HG03095 (cell line): ENCODE results near the gene USH1C.

Source experiments
- ATAC-seq: cut with Tn5 transposase; IDR thresholded peaks from one replicate; pipeline ENCODE4 v1.9.1; 2021; ENCODE audit warnings: moderate library complexity; ENCODE audit not compliant: unreplicated experiment

The USH1C gene

DNA sequence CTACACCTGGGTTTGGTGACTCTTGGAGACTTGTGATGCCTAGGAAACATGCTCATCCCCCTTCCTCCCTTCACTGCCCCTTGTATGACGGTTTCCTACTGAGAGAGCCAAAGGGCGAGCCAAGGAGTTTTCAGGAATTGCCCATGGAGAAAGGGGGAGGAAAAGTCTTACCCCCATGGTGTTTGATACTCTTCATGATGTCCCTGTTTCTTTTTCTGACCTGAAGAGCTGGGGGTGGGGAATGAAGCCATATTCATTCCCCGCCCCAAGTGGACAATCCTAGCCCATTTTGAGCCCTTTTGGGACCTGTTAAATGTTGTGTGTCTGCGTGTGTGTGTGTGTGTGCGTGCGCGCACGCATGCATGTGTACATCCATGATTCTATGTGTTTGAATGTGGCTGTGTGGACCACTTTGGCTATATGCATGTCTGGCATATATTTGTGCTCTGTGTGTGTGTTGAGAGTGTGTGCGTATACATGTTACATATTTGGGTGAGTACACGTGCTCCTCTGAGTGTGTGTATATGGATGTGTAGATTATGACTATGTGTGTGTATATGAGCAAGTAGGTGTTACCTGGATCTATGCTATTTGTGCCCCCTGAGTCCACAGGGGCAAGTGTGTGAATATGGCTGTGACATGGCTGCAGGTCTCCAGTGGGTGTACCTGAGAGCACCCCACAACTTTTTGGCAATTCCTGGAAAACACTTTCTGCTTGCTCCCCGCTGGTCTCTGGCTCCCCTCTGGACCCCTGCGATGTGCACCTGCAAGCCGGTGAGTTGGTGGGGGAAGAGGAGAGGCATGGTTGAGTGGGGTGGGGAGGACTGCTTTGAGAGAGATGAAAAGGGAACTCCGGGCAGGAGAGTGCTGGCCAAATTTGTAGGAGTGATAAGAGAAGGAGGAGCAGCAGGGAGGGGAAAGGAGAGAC is 27.5 kb upstream of the USH1C start:
- no peak for ATAC-seq

DNA sequence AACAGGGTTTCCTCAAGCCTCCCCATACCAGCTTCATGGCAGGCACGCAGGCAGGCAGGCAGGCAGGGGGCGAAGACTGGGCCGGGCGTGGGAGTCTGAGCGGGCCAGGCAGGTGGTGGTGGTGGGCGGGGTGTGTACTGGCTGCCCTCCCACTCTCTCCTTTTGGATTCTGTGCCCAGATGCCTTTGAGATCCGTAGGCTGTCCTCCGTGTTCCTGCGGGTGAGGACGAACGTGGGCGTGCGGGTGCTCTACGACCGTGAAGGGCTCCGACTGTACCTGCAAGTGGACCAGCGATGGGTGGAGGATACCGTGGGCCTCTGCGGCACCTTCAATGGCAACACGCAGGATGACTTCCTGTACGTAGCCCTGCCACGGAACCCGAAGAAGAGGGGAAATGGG is 25.8 kb upstream of the USH1C start:
- no peak for ATAC-seq

DNA sequence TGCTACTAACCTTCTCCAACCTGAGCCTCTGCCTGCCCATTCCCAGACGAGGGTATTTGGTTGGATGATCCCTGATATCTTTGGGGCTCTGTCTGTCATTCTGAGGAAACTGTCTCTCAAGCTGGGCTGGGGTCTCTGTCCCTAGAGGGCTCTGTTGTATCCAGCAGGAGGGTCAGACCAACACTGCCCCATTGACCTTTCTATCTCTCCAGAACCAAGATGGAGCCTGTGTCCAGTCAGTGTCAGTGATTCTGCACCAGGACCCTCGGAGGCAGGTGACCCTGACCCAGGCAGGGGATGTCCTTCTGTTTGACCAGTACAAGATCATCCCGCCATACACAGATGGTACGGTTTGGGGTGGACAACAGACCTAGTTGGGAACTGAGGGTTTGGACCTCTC is 24.7 kb upstream of the USH1C start:
- no peak for ATAC-seq

DNA sequence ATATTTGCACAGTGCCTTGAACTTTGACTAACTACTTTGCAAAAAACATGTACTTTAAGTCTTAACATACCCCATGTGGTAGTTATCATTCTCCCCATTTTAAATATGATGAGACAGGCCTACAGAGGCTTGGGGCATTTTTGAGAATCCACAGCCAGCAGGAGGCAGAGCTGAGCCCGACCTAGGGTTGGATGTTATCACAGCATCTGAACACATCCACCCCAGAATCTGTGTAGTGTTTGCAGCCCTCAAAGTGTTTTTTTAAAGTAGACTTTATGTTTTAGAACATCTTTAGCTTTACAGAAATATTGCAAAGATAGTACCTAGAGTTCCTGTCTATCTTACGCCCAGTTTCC is 20.4 kb upstream of the USH1C start:
- no peak for ATAC-seq

DNA sequence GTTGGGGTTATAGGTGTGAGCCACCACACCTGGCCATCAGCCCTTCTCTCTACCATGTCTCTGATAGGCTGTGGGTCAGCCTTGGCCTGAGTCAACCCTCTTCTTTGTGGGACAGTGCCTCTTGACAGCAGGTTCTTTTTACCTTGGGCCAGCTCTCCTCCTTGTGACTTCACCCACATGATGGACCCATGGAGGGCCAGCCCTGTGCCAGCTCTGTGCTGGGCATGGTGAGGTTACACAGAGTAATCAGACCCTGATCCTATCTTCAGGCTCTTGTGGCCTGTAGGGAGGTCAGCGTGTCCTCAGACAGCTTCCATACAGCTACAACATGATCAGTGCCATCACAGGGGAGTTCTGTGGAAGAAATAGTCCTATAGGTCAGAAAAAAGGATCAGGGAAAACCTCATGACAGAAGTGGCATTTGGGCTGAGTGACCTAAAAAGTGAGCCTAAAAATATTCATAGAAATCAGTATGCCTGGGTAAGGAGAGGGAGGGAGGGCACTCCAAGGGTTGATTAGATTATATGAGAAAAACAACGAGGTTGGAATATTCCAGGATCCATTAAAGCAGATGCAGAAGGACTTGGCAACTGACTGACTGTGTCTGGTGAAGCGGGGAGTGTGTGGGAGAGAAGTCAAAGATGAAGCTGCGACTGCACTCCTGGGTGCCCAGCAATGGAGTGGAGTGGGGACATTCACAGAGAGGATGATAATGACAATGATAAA is 19.9 kb upstream of the USH1C start:
- no peak for ATAC-seq

DNA sequence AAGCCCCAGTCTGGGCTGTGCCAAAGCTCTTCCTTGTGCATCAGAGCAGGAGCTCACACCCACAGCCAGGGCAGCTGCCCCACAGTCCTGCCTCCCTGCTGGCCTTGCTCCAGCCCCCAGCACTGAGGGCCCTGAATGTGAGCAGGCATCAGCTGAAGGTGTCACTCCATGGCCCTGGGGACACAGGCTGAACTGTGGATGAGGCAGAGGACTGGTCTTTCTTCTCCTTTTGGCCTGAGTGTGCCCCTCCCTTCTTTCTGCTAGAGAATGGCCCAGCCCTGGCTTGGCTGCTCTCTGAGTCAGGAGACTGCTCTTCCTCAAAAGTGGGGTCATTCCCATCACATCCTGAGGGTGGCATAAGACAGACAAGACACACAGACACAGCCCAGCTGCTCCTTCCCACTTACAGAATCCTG is 19.0 kb upstream of the USH1C start:
- ATAC-seq = no peak

DNA sequence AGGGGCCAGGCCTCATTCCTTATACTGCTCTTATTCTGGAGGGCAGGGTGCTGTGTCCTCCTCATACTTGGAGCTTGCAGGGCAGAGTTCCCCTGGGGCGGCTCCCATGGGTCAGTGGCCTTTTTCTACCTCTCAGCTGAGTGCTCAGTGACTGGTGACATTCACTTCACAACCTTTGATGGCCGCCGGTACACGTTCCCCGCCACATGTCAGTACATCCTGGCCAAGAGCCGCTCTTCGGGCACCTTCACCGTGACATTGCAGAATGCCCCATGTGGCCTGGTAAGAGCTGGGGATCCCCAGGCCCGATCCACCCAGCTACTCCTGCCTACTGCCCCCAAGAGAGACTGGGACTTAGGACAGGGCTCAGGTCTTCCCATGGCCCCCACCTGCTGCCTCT is 17.3 kb upstream of the USH1C start:
- ATAC-seq = no peak

DNA sequence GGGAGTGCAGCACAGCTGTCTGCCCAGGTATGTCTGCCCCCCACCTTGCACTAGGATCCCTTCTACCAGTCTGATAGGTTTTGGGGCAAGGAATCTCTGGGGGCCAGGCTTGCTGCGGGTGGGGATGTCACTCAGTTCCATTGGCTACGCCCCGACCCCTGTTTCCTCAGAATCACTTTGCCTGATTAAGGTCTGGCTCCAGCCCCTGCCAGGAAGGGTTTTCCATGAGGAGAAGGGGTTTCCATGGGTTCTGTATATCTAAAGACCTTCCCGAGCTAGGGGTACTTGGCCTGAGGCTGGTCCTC is 16.8 kb upstream of the USH1C start:
- ATAC-seq = no peak

DNA sequence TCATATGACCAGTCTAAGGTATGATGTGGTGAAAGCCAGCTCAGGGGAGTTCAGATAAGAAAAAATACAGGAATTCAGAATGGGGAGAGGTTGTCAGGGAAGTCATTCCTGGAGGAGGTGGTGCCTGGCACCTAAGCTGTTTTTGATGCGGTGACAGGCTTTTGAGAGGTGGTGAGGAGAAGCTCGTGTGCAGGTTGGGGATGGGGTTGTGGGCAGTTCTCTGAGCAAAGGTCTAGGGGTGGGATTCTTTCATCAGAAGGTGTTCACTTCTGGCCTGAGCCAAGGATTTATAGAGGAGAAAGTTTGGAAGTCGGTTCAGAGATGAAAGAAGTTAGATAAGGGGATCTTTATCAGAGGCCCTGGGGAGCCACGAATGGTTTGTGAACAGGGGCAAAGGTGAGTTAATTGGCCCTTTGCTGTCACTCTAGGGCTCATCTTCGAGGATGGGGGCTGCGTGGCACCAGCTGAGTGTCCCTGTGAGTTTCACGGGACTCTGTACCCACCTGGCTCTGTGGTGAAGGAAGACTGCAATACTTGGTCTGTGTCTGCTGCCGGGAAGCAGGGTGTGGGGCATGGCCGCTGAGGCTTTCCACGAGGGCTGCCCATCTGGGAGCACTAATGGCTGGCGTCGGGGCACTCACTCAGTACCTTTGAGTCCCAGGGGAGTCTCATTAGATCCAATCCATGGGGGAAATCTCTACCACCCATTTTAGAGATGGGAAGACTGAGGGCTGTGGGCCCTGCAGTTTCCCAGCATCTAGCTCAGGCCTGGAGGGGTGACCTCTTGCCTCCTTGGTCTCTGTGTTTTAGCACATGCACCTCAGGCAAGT is 16.3 kb upstream of the USH1C start:
- ATAC-seq = no peak

DNA sequence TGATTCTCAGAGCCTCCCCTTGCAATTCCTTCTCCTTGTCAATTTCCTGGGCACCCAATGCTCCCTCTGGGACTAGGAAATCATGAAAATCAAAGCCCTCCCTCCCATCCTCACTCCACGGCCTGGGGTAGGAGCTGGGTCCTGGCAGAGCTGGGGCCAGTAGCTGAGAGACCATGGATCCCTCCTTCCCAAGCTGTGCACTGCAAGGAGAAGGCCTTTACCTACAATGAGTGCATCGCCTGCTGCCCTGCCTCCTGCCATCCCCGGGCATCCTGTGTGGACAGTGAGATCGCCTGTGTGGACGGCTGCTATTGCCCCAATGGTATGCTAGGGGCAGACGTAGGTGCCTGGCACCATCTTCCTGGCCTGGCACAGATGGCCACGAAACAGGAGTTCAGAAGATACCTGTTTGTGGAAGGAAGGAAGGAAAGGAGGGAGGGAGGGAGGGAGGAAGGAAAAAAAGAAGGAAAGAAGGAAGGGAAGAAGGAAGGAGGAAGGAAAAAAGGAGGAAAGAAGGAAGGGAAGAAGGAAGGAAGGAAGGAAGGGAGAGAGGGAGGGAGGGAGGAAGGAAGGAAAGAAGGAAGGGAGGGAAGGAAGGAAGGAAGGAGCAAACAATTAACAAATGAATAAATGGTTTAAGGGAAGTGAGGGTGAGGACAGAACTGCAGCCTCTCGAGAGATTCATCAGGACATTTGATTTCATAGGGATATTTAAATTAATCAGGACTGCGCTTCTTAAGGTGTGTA is 15.3 kb upstream of the USH1C start:
- ATAC-seq = no peak

DNA sequence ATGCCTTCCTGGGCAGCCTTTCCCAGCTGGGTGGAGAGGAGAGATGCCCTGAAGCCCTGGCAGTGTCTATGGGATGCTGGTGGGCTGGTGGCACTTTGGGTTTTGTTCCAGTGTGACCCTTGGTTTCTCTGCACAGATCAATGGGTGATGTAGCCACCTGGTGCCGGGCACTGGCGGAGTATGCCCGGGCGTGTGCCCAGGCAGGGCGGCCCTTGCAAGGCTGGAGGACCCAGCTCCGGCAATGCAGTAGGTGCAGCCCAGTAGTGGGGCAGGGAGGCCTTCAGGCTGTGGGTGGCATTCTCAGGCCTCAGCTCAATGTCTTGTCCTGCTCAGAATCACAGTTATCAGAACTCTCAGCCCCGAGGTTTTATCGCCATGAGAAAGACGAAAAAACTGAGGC is 14.7 kb upstream of the USH1C start:
- no peak for ATAC-seq

DNA sequence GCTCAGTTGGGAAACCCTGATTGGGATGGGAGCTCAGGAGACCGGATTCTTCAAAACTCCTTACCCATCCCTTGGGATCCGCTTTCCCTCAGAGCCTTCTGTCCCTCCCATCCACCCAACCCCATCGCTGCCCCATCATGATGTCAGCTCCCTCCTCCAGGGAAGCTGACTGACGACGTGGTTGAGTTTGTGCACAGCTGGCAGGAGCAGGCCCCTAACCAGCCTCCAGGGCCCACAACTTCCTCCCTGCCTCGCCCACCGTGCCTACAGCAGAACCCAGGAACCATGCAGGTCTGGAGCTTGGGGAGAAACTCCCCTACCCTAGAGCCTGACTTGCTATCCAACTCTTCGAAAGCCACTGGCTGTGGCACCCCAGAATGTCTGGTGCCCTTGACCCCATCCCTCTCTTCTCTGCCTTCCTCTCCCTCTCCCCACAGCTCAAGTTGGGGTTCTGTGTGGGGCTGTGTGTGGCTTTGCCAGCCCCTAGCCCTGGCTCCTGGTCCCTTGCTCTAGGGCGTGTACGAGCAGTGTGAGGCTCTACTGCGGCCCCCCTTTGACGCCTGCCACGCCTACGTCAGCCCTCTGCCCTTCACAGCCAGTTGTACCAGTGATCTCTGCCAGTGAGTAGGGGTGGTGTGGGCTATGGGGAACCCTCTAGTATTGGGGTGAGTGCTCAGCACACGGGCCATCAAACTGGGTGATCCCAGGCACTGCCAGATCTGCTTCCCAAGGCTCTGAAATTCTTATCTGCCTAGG is 14.0 kb upstream of the USH1C start:
- ATAC-seq = no peak

DNA sequence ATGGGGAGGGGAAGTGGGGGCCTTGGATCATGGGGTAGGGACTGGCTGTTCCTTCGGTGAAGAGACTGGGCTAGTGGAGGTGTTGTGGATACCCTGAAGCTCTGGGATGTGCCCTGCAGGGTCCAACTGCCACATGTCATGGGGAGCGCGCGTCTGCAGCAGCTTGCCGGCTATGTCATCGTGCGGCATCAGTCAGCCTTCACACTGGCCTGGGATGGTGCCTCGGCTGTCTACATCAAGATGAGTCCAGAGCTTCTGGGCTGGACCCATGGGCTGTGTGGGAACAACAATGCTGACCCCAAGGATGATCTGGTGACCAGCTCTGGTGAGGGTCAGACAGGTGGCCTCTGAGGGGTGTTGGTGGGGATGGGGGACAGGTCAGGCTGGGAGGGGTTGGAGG is 12.8 kb upstream of the USH1C start:
- no peak for ATAC-seq

DNA sequence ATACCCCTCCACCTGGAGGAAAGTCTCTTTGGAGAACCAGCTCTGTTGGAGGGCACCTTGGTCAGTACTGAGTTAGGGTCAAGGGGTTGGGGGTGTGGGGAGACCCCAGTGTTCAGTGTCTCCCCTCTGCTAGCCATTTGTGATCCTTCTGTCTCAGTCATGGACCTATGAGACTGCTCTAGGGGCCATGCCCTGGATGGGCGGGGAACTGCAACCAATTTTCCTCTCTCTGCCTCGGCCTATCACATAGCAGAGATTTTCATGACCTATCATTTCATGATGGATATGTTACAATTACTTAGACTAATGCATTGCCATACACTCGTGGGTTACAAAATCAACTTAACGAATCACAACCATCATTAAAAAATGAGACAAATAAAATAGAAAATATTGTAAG is 10.3 kb upstream of the USH1C start:
- no peak for ATAC-seq

DNA sequence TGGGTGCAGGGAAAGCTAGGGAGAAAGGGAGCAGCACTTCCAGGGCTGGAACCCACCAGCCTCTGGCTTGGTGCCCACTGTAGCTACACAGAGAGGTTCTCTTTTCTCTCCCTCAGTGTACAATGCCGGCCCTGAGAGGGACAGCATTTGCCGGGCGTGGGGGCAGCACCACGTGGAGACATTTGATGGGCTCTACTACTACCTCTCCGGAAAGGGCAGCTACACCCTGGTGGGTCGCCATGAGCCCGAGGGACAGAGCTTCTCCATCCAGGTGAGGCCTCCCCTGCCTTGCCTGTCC is 9.0 kb upstream of the USH1C start:
- ATAC-seq = no peak

DNA sequence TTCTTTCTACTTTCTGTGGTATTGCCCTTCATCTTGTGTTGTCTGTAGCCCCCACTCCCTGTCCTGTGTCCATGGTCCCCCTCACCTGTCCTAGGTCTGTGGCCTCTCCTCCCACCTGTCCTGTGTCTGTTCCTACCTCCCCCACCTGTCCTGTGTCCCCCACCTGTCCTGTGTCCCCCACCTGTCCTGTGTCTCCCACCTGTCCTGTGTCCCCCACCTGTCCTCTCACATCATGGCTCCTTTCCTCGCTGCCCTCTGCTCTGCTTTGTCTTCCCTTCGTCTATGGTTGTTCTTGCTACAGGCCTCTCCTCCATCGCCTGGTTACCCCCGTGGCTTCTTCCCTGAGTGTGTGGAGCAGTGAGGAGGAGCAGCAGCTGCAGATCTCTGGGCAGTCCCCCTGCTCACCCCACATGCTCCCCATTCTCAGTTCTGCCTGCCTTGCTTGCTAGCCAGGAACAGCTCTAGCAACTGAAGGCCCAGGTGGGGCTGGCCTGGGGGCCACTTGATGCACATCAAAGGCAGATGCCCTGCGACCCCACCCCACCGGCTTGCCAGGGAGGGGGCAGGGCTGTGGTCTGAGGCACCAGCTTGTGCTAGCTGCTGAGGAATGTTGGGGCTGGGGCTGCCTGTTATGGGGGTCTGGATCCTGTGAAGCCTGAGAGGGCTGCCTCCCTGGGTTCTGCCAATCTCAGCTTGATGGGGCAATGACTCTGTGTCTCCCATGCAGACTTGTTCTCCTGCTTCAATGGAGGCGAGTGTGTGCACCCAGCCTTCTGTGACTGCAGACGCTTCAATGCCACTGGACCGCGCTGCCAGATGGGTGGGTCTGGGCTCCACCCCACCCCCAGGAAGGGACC is 8.4 kb upstream of the USH1C start:
- ATAC-seq = no peak

DNA sequence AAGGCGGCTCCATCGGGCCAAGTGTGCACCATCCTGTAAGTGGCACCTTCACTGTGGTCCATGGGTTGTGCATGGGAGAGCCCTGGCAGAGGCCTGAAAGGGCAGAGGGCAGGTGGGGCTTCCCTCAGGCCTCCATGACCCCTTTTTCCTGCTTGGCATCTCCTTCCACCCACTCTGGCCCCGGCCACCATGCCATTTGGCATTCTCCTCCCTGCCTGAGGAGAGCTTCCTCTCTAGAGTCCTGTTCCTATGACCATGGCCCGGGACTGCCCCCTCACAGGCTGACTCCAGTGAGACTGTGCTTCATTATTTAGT is 7.8 kb upstream of the USH1C start:
- ATAC-seq = no peak

DNA sequence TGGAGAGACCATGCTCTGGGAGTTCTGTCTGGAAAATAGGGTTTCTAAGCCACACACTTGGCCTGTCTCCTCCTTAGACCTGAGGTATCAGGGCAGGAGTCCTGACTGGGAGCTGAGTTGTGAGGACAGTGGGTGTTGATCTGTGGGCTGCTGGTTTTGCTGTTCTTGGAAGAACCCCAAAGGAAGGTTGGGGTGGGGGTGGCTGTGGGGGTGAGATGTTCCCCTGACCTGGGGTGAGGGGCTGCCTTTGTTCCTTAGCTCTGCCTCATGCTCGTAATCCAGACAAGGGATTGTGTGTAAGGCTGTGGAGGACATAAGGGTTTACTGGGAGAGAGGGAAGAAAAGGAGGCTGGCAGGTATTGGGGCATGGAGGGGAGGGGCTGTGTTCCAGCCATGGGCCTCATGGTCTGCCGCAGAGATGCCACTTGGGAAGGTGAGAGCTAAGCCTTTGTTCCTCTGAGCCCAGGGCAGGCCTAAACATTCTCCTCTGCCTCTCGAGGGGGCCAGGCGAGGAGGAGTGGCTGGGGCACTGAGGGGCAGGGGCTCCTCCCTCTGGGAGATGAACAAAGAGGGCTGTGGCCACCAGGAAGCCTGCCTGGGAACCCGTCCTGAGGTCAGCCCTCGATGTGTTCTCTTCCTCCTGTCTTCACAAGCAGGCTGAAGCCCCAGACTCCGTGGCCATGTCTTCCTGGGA is 7.3 kb upstream of the USH1C start:
- no peak for ATAC-seq
